GM18519 (cell line): ENCODE data around the gene LYRM4.
"Not testable (repeated sequence)": the region's sequence is repeated elsewhere in the genome, so short reads cannot be mapped to it uniquely, and the experiment has no call there.

Experiments used
- ATAC-seq: cut with Tn5 transposase; IDR thresholded peaks from one replicate; pipeline ENCODE4 v1.9.1; 2021; ENCODE audit warnings: mild to moderate bottlenecking, moderate library complexity; ENCODE audit not compliant: unreplicated experiment, low FRiP score

Gene LYRM4

DNA sequence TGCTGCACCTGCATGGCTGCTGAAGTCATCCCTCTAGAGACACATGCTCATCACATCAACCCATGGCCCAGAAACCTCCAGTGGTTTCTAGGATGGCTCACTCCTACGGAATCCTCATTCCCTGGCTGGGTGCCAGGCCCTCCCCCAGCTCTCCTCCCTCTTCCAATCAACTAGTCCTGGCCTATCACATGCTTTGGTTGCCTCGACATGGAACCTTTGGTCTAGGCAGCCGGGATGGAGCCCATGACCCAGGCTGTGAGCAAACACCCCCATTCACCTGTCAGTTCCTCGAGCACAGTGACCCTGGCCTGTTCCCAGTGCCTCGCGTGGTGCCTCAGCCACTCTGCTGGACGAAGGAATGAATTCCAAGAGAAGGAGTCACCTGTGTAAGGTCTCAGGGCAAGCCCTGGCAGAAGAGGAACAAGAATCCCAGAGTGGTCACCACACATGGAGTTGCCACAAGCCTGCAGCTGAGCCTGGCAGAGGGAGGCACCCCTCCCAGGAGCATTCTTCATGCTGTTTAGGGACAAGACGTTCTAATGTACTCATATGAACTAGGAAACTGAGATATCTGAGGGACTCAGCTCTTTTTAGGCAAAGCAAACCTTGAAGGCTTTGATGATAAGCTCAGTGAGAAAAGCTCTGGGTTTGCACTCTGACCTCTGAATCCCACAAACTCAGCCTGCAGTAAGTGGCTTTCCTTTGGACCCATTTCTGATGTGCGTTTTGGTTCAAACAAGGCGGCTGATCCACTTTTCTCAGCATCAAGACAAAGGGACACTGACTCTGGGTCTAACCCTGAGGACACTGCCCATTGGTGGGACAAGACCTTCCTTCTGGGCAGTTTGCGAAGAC, 135.4 kb downstream of the LYRM4 start:
- ATAC-seq = no peak

DNA sequence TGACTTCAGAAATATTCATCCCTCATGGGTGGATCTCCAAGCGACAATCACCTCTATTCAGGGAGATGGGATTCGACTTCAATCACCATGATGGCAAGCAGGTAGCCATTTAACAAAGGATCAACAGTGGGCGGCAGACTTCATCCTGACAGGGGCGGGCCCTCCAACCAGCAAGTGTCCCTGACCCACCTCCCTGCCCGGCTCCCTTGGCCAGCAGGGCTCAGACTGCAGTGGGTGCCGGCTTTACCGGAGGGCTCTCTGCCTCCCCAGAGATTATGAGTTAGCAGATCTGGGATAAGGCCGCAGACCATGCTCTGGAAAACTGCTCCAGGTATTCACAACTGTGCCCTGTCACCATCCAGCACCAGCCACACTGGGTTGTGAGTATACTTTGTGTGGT, 136.2 kb downstream of the LYRM4 start:
- no peak for ATAC-seq

DNA sequence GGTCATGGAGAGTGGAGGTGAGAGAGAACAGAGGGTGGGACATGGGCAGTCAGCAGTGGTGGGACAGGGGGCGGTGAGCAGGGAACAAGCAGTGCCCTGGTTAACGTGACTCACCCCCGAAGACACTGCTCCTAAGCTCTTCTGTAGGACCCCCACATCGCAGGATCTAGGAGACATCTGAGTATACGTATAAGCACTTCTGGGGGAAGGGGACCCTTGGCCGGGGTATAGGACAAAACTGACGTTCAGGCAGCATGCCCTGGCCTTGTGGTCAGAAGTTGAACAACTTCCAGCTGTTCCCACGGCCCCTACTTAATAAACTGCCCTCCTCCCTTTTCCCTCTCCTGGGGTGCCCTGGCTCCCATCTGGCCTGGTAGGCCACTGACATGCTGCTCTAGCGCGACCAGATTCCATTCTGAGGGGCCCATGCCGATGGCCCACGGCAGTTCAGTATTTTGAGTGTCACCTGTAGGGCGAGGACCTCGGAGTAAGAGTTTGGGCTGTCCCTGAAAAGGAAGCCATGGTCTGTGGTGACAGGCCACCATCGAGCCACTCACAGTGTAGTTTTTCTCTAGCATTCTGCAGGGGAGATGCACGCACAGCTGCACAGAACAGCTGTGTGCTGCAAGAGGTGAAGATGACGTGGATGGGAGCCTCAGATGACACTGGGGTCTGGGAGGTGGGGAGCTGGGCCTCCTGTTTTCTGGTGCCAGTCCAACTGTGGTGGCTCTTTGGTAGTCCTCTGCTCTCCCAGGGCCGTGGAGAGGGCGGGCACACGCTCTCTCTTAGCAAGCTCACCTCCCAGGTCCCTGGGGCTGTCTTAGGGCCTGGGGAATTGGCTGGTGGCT, 137.2 kb downstream of the LYRM4 start:
- ATAC-seq = no peak

DNA sequence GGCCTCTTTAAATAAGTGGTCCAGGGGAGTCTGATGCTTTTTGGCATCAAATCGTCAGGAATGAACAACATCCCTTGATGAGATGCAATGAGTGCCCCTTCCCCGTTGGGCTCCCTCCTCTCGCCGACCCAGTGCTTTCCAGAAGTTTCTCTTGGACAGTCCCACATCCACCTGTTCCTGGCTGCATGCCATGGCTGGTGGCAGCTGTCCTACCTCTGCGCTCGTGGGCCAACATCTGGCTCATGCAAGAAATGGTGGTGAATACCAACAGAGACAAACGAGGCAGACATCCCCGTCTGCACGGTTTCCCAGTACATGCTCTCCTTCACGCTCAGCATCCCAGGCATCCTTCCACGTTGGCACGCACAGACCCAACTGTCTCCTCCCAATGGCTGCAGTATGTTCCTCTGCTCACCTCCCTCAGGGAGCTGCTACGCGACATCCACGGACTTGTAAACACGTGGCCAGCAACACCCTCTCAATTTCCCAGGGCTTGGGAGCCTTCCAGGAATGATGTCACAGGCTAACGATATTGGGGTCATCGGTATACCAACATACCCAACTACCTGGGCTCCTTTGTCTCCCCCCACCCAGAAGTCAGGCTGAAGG, 138.1 kb downstream of the LYRM4 start:
- no peak for ATAC-seq

DNA sequence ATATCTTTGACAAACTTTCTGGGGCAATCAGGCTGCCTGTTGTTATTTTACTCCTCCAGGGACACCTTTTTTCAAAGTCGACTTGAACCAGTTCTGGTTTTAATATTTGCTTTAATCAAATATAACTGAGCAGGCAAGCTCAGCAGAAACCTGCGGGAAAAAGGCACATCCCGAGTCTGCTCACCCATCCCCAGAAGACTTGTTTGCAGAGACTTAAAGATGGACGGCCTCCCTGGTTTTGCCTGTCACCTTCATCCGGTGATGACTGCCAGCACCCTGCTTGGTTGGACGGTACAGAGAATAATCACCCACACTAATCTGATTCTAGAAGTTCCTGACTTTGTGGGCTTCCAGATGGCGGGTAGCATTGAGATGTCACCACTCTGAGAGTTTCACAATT, 138.8 kb downstream of the LYRM4 start:
- ATAC-seq = no peak

DNA sequence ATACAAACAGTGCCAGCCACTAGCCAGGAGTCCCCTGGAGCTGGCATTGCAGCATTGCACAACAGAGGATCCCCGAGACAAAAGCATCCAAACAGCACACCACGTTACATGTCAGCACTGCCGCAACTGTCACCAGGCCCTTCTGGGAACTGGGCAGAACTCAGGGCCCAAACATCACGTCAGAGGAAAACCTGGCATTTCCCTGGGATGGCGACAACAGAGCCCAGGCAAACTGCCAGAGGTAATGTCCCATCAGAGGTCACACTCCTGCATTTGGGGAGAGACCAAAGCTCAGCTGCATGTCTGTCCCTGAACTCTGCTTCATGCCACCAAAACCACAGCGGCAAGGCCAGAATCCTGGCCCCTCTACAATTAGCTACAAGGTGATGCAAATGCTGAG, 139.3 kb downstream of the LYRM4 start:
- ATAC-seq = no peak

DNA sequence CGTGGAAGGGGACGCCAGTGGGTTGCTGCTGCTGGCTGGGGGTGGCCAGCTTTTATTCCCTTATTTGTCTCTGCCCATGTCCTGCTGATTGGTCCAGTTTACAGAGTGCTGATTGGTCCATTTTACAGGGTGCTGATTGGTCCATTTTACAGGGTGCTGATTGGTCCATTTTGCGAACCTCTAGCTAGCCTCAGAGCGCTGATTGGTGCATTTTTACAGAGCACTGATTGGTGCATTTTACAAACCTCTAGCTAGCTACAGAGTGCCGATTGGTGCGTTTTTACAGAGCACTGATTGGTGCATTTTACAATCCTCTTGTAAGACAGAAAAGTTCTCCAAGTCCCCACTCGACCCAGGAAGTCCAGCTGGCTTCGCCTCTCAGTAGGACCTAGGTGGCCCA, 140.2 kb downstream of the LYRM4 start:
- ATAC-seq = not testable (repeated sequence)

DNA sequence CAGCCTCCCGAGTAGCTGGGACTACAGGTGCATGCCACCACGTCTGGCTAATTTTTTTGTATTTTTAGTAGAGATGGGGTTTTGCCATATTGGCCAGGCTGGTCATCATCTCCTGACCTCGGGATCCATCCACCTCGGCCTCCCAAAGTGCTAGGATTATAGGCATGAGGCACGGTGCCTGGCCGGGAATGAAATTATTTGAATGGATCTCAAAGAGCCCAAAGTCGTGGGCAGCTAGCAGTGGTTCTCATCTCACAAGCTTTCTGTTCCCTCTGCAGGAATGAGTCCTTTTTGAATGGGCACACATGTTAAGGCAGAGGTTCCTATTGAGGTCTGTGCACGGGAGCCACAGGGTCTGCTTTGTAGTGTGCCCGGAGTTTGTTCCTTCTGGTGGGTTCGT, 140.7 kb downstream of the LYRM4 start:
- ATAC-seq = no peak

DNA sequence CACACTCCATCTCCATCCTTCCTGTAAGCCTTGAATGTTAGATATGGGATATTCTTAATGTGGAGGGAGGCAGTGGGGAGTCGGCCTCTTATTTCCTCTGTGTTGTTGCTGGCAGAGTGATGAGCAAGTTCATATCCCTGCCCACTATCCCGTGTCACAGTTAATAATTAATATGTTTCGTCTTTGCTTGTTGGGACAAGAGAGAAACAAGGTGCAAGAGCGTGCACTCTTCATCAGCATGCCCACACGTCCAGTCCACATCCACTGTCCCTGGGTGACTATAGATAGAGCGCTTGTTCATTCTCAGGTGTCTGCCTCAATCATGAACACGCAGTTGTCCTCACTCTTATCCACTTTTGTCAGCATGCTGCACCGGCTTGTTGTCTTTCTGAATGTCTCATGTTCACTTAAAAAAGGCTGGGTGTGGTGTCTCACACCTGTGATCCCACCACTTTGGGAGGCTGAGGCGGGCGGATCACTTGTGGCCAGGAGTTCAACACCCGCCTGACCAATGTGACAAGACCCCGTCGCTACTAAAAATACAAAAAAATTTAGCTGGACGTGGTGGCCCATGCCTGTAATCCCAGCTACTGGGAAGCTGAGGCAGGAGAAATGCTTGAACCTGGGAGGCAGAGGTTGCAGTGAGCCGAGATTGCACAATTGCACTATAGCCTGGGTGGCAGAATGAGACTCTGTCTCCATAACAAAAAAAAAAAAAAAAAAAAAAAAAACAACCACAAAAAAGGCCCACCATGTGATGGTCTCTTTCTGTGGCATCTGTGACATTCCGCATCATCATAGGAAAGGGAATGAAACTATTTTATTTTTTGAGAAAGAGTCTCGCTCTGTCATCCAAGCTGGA, 141.4 kb downstream of the LYRM4 start:
- no peak for ATAC-seq

DNA sequence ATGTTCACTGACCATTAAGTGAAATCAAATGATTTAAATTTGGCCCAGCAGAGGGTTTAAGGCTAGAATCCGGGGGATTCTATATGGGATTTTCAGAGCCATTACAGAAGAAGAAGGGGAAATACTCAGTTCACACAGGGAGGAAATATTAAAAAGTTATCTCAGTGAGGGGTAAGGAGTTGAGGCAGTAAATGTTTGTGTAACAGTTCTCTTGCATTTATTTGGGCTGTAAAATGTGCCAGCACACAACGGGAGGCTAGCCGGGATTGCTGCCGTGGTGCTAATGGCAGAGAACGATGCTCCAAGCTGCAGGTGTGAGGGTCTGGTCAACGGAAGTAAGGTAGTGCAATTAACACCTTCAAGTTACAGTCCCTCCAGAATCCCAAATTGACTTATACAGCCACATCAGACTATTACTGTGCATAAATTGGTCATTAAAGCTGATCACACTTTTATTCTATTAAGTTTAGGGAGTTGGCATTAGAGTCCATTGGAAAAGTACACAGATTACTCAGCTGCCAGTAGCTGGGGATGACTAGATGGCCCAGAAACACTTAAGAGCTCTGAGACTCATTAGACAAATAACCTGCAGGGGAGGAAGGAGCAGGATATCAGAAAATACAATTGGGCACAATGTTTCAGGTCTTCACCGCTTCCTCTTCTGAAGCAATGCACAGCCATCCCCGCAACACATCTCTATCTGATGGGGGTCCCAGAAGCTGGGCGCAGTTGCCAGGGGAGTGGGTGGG, 144.3 kb downstream of the LYRM4 start:
- ATAC-seq = no peak

DNA sequence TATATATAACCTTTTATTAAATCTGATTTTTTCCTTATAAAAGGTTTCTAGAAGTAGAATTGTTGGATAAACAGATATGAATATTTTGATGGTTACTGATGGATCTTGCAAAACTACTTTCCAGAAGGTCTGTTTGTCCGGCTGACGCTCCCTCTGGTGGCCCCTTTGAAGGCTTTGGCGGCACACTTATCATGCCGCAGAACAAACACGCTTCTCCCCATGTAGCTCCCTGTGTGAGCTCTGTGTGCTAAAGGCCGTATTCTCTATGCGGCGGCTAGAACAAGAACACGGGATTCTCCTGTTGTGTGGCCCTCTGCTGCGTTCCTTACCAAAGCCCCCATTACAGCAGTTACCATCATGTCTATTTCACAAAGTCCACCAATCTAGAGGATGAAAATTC, 145.6 kb downstream of the LYRM4 start:
- no peak for ATAC-seq

DNA sequence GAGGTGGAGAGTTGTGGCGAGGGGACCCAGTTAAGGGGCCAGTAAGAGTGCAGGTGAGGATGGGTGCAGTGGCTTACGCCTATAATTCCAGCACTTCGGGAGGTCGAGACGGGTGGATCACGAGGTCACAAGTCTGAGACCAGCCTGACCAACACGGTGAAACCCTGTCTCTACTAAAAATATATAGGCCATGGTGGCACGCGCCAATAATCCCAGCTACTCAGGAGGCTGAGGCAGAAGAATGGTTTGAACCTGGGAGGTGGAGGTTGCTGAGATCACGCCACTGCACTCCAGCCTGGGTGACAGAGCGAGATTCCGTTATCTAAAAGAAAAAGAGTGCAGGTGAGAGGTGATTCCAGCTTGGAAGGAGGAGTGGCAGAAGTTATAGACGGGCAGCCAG, 147.7 kb downstream of the LYRM4 start:
- ATAC-seq = no peak

DNA sequence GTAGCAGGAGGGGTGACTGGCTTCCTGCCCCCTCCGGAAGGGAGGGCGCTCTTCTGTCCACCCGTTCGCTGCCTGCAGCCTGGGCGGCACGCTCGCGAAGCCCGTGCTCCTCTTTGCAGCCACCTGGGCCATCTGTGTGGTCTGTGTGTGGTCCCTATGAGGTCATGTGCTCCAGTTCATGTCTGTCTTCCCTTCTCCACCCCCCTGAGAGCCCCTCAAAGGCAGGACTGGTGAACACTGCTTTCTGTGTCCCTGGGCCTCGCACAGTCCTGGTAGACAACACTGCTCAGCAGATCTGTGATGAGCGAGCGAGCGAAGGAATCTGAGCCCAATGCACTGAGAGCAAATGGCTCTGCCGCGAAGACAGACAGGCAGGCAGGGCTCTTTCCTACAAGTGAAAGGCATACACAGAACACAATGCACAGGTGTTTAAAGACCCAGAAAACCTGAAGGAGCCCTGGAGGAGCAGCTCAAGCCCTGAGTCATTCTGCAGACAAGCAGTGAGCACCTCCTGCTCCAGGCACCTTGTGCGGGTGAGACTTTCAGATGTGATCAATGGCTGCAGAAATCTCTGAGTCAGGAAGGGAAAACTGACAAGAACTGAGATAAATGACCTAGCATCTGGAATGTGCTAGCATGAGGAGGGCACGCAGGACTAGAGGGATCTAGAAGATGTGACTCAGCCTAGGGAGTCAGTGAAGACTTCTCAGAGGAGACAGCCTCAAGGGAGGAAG, 148.5 kb downstream of the LYRM4 start:
- no peak for ATAC-seq

DNA sequence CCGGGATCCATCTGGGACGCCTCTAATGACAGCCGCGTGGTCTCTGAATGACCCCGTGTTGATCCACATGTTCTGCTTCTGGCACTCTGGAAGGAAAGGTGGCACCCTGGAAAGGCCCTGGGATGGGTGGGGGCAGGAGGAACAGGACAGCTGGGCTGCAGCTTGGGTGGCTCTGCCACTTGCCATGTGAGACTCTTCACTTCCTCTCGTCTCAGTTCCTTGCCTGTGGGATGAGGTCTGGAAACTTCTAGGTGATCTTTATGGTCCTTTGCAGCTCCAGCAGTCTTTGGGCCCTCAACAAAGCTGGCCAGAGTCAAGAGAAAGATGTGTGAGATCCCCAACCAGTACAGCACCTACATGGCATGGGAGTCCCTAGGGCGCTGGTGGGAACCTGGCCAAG, 149.1 kb downstream of the LYRM4 start:
- no peak for ATAC-seq

DNA sequence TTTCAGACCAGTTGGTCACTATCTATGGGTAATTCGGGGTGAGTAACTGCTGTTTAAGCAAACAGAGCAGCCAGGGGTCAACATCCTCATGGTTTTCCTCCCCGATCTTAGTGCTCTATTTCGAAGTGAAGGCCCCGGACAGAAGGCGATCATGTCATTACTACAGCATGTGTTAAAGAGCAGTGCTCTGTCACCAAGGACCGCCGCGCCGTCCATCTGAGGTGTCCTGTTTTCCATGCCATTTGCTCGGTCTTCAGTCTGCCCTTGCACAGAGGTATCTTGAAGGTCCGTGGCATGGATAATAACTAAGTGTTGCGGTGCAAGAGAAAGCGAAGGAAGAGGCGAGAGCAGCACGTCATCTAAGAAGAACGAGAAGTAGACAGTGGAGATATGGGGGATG, 150.5 kb downstream of the LYRM4 start:
- ATAC-seq = no peak

DNA sequence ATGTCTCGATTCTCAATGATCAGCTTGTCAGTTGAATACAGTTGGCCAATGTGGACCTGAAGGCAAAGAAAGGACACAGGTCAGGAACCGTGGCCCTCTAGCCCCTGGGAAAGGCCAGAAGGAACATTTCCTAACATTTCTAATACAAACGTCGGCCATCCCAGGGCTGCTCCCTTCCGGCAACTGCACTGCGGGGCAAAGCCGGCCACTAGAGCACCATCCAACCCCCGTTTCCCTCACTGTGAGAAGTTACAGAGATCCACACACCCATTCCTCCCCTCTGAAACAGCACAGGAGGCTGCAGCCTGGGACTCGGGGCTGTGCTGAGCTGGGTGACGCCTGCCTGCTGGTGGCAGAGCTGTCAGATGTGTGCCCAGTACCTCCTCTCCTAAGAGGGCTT, 151.3 kb downstream of the LYRM4 start:
- no peak for ATAC-seq

DNA sequence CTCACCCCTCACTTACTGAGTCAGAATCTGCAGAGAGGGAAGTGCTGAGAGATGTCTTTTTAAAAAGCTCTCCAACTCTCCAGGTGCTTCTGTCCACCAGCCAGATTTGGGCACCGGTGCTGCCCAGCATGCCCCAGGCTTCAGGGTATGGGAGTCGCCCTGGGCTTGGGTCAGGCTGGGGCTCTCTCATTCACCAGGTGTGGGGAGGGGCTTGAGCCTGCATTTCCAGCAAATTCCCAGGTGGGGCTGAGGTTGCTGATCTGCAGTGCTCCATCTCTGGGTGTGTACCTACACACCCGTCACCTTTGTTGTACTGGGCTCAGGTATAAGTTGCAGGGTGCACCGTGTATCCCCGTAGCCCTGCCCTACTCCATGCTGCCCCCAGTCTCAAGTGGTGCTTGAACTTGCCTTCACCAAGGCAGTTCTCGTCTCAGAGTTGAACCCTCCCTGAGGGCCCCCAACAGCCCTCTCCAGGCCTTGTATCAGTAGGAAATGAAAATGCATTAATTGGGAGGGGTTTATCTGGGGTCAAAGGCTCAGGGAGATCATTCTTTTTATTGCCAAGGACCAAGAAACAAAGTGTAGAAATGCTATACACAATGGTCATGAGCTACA, 152.1 kb downstream of the LYRM4 start:
- ATAC-seq = no peak

DNA sequence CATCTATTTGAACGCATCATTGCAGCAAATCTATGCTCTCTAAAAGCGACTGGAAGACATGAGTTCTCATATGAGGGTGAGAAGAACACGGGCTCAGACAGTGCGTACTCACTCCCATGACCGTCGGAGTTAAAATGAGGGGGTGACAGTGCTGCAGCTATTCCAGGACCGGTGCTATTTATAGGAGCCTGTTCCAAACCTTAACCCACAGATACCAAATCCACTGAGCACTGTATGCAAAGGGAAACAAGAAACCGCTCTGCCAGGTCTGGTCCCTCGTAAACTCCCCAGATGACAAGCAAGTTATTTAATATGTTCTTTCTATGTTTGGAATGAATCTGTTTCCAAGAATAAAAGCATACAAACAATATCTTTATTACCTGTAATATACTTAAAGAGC, 152.7 kb downstream of the LYRM4 start:
- no peak for ATAC-seq

DNA sequence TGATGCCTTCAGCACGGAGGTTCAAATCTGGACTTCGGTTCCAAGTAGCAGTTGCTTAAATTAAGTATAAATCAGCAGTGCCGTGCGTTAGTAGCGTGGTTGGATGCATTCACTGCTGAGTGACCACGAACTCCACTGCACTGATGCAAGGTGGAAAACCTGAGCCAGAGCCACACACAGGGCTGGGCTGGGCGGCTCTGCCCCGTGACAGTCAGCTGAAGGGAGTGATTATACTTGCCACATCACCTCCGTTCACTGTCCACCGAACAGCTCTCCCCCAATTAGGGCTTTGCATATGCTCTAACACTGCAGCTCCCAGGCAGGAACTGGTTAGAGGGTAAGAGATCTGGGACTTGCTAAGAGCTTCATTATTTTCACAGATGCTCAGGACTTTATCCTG, 153.4 kb downstream of the LYRM4 start:
- ATAC-seq = no peak
